NCI-H187 treated with DMSO at 0.1 percent for 48 hours (cell line): Measurements from ENCODE around the gene PLEKHG4B.

Experiments
- DNase-seq: peaks from one replicate; lab custom pipeline; 2025; lab: John Stamatoyannopoulos, UW

PLEKHG4B gene

DNA sequence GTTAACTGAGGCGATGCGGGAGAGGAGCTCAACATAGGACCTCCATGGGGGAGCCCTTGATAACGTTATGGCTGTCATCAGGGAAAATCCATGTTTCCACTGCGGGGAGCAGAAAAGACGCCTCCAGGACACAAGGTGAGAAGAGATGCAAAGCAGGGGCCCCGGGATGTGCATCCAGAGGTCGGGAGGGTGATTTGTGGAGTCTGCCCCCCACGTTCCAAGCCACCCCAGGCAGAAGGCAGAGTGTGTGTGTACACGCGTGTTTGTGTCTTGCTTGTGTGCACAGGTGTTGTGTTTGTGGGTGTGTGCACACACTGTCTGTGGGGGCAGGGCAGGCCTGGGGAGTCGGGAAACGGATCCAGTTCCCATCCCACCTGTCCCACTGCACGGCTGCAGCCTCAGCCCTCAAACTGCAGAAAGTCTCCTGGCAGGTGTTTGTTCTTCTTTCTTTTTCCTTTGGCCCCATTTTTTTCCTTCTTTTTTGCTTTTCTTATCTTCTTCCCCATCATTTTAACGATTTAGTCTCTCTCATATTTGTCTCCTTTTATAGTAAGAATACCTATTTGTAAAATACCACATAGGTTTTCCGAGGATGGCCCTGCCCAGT lies 17.4 kb upstream of the PLEKHG4B start:
- DNase-seq, result no peak

DNA sequence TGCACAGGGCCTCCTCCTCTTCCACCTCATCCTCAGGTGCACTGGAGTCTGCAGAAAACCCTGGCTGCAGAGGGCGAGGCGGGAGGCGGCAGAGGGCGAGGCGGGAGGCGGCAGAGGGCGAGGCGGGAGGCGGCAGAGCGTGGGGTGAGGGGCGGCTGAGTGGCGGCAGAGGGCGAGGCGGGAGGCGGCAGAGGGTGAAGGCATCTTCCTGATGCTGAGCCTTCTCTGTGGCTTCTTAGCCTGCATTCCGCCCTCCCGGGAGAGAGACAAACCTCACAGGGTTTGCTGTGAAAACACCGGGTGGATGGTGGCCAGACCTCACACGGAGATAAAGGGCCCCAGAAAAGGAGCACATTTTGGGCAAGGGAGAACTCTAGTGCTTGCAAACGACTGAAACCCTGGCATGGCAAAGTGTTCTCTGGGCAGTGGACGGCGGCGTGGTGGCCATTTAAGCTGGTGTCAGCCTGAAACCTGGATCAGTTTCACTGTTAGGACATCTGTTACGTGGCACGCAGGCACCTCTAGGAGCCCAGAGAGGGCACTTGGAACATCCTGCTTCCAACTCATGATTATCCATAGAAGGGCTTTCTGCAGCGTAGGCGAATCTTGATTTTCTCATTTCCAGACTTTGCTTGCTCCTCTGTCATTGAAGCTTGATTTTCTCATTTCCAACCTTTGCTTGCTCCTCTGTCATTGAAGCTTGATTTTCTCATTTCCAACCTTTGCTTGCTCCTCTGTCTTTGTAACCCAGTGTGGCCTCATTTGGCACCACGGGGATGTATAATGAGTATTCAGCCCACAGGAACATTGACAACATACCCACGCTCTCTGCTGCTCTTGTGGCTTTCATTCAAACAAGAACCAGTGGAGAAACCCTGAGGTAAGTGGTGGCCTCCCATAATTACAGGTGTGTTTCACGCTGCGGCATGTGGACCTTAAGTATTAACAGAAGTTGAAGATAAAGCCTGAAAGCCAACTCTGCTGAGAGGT lies 16.3 kb upstream of the PLEKHG4B start:
- DNase-seq, result no peak

DNA sequence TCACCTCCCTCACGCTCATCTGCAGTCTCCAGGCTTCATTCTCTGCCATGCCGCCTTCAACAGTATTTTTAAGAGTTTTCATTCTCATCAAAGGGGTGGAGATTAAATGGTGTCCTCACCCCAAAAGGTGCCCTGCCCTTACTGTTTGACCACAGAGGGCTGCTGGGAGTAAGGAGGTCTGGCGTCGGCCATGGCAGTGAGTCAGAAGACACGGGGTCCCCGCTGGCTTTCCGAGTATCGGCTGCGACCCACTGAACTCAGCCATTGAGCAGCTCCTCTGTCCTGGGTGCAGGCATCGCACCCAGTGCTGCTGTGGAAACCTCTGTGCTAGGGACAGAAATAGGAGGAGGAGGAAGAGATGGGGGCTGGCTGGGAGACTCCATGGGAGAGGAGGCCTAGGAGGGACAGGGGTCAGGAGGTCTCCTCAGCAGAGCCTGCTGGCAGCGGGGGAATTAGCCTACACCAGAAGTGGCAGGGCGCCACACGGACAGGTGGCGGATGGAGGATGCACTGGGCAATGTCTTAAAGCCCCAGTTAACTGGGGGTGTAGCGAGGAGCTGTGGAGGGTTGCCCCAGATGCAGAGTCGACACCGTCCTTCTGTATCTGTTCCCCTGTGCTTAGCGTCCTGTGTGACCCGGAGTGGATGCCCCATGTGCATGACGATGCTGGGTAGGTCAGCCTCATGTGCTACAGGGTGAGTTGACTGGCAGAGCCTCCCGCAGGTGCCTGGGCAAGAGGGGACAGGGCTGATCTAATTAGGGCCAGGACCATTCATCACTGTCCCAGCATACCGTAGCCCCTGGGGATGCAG lies 15.4 kb upstream of the PLEKHG4B start:
- no peak for DNase-seq

DNA sequence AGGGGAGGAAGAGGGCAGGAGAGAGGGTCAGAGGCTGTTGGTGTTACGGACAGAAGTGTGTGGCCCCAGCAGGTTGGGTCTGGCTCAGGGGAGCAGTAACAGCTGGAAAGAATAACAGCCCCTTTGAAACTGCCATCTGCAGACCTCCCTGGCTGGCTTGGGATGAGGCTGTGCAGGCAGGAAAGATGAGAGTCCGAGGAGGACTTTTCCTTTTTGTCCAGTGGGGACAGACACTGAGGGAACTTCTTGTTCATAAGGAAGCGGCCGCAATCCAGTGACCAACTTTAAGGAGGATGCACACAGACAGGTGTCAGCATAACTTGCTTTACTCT lies 14.8 kb upstream of the PLEKHG4B start:
- no peak for DNase-seq

DNA sequence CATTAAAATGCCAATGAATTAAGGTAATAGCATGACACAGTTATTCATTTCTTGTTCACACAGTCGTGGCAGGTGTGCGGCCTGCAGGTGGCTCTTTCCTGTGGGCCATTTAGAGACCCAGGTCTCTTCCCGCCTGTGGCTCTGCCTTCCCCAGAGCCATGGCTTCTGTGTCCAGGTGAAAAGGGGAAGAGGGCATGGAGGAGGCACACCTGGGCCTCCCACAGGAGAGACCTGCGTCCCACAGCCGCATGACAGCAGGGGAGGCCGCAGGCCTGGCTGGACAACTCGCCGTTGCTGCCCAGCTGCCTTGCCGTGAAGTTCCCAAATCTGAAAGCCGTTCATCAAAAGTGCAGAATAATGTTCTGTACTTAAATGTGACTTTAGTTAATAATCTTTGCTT lies 14.4 kb upstream of the PLEKHG4B start:
- no peak for DNase-seq

DNA sequence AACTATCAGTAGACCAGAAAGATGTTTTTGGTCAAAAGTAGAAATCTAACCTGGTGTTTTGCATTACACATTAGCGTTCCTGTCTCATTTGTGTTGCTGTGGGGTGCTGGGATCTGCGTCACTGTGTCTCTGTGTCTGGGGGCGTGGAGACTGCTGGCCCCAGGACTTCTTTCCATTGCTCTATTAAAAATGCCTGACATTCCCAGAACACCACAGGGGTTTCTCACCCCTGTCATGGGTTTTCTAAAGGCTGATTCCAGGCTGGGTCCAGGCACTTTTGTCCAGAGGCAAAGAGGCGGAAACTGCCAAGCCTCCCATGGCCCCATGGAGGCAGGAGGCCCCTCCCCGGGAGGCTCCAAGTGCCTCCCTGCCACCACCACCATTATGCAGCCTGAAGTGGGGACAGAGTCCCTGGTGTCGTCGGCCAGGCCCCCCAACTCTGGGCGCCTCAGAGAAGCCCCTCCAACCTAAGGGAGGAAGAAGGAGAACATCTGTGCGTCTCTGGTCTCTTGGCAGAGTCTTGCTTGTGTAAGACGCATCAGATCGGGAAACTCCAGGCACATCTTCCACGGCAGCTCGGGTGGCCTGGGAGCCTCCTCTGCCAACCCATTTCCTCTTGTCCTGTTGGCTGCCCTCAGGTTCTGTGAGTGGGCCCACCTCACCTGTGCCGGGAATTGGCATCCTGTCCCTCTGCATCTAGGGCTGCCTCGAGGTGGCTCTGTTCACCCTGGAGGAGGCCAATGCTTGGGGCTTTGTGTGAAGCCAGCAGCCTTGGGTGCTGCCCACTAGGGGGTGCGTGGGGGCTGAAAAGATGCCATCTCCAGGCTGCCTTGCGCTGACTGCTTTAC lies 13.8 kb upstream of the PLEKHG4B start:
- no peak for DNase-seq

DNA sequence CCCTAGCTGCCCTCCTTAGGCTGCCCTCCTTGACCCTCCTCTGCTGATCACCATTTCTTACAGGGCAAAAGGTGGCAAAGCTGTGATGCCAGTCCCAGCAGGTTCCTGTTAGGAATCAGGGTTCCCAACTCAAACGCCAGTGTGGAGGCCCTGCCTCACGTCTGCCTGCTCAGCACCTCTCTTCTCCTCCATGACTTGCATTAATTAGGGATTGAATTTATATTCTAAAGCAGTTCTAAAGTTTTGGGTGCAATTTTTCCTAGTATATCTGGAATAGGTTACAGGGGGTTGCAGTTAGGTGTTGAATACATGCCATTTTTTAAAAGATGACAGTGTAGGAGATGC lies 13.2 kb upstream of the PLEKHG4B start:
- no peak for DNase-seq

DNA sequence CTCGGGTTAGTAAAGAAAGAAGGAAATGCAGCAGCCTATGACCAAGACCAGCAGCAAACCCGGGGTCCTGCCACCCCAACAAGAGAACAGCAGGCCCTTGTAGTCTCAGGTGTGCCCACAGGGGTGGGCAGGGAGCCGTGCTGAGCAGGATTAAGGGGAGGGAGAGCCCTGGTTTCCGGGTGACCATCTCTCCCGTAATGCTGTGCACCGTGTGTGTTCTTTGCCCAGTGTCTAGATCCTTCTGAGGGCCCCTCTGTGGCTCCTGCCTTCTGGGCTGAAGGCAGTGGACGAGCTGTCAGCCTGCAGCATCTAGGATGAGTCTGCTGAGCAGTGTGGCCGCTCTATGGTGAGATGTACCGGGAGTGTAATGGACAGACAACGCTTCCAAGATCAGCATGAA lies 12.7 kb upstream of the PLEKHG4B start:
- no peak for DNase-seq

DNA sequence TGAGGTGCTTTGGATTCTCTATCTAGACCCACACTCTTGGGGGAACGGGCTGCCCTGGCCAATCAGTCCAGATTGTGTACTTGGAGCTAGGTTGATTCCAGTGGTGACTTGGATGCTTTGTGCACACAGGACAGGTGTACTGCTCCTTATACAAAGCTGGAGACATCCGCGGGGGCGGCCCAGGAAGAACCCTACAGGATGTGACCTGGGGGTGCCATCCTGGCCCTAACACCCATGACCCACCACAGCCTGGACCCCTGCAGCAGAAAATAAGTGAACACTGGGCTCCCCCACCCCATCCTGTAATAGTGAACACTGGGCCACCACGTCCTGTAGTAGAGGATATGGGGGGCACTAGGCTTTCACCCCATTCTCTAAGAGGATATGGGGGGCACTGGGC lies 12.1 kb upstream of the PLEKHG4B start:
- no peak for DNase-seq

DNA sequence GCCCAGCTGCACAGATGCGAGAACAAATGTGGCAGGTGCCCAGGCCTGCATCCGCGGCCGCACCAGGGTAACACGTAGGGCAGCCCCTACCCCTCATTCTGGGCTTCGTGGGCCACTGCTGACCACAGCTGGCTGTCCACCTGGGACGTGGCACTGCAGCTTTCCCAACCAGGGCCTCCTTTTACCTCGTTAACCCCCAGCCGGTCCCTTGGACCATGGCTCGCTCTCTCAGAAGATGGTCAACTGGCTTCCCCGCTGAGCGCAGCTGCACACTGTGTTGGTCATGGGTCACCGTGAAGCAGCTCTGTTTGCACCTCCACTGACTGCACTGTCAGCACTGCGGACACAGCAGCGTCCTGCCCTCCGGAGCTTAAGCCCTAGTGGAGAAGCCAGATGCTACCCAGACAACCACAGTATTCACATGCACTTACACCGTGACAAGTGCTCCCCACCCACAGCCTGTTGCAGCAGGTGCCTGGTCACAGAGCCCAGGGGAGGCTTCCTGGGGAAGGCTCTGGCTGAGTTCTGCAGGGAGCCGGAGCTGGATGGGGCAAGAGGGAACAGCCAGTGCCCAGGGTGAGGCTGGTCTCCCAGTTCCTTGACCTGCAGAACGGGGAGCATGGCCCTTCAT lies 10.5 kb upstream of the PLEKHG4B start:
- DNase-seq, result no peak

DNA sequence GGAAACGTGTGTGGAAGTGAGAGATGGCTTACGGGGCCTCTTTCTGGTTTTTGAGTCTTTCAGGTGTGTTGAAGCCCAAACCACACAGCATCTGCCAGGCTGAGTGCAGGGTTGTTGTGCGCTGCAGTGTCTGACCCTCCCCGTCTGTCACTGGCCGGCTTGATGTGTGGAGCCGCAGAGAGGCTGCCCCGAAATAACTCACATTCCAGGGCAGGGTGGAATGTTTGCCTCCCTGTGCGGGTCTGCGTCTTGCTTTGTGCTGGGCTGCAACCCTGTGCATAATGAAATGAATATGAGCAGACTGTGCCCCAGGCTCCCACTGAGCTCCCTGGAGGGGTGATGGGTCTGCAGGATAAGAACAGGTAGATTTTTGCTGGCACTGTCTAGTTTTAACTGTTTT lies 9.9 kb upstream of the PLEKHG4B start:
- no peak for DNase-seq

DNA sequence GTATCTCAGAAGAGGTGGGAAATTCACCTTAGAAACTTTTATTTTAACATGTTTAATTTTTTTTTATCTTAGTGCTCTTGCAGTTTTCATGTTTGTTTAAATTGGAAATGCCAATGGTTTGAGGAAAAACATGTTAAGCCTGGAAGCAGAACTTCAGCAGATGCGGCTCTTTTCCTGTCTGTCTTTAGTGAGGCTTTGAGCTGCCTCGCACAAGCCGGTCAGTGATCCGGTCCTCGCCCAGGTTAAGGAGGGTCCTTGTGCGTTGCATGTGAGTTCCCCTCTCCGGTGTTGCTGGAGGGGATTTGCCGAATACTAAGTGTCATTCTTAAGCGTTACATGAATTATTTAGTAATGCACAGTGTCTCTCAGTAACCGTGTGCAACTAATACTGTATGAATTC lies 9.4 kb upstream of the PLEKHG4B start:
- no peak for DNase-seq

DNA sequence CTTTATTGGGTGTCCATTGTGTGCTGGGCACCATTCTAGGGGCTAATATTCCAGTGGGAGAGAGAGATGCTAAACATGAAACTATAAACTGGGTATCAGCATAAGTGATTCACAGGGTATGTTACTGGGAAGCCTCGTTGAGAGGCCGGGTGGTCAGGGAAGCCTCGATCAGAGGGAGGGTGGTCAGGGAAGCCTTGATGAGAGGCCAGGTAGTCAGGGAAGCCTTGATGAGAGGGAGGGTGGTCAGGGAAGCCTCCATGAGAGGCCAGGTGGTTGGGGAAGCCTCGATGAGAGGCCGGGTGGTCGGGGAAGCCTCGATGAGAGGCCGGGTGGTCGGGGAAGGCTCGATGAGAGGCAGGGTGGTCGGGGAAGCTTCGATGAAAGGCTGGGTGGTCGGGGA lies 8.9 kb upstream of the PLEKHG4B start:
- DNase-seq, result no peak

DNA sequence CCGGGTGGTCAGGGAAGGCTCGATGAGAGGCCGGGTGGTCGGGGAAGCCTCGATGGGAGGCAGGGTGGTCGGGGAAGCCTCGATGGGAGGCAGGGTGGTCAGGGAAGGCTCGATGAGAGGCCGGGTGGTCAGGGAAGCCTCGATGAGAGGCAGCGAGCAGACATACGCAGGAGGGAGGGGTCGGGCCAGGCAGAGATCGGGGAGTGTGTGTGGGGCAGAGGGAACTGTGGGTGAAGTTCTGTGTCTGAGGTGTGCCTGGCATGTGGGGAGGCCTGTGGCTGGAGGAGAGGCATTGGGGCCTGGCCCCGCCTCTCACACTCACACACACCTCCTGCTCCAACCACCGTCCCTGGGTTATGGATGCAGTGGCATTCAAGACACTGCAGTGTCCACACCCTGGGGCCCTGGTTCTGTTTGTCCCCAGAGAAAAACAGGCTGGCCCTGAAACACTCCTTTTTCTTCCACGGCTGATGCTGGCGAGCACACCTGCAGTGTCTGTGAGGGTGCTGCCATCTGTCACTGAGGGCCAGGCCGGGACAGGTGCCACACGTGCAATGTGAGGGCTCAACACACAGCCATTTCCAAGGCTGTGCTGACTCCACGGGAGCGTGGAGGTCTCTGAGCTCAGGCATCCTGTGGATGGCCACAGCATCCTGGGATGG lies 6.5 kb upstream of the PLEKHG4B start:
- DNase-seq, result no peak

DNA sequence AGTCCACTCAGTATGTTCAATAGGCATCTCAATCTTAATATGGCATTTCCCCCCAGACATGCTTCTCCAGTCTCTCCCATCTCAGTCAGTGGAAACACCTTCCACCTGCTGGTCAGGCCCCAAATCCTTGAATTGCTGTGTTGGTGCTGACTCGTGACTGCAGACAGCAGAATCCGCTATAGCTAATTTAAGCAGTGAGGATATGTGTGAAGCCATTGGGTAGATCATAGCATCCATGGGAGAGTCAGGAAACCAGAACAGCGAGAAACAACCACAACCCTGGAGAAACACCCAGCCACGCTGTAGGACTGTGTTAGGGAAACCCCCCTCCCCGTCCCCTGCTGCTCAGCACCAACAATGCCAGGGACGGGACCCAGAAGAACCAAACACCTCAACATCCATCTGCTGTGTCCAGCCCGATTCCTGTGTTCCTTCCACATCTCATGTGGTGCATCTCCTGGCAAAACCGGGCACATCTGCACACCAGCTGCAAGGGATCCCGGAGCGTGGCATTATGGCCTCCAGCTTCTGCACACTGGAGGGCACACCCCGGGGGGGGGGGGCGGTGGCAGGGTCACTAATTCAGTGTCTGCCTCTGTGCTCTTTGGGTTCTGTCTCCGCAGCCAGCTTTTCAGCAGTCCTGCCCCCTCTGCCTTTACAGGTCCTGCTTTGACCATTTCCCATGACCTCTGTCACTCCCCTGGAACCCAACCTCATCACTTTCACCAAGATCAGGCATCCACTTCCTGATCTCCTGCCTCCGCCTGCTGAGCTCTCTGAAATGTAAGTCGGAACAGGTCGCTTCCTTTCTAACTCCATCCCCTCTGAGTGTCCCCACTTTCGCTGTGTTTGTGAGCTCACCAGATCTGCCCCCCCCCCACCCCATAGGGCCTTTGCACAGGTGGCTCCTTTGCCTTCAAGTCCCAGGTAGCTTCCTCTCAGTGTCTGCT lies 2.4 kb upstream of the PLEKHG4B start:
- no peak for DNase-seq

DNA sequence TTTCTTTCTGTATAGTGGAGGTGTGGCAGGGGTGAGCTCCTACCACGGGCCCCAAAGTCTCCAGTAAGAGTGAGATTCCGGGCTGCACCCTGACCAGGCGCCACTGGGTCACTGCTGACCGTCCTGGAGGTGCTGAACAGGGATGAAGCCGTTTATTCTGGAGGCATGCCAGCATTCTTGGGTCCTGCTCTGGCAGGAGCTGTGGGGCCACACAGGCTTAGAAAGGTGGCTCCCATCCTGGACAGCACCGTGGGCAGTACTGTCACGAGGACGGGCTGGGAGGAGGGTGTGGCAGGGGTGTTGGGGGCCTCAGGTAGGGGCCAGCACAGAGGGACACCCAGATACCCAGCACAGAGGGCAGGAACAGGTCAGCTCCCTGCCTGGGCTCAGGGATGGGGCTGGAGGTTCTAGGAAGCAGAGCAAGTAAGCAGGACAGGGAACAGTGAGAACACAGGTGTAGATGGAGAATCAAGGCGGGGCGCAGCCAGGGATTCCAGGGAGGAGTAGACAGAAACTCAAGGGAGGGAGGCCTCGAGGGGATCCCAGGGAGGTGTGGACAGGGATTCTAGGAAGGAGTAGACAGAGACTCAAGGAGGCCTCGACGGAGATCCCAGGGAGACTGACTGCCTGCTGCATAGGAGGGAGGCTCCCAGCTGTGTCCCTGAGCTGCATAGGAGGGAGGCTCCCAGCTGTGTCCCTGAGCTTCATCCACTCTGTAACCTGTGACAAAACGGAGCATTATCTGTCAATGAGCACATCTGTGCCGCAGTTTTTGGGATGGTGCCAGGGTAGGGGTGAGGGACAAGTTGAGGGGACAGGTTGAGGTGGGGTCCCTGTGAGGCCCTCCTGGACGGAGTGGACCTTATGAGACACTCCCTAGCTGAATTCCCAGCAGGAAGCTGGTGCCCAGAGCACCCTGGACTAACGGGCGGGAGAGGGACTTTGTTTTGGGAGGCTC lies 1.1 kb upstream of the PLEKHG4B start:
- DNase-seq, result peak; percentile 38

DNA sequence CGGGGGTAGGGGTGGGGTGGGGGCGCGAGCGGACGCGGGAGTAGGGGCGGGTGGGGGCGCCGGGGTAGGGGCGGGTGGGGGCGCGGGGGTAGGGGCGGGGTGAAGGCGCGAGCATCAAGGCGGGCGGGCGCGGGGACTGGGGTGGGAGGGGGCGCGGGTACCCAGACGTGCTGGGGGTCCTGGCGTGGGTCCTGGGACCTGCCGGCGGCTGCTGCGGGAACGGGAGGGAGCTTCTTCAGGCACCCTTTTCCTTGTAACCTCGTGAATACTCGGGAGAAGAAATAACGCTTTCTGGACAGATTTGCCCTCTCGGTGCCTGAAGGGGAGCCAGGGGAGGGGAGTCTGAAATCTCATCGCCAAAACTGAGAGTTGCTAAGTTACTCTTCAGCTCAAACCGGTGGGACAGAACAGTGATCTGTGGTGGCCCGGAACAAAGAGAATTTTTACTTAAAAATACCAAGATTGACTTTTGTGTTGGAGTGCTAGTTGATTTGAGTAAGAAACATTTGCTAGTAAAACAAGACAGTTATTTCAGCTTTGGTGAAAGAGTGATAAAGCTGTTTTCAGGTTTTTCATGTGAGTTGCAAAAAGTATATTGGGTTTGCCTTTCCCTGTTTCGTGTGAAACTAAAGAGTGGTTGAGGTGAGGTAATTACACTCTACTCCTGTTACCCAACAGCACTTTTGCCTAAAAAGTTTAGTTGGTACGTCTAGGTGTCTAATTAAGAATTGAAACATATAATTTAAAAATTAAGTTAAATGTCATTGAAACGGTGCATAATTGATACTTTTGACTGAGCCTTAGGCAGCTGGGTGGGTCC lies 643 bp downstream of the PLEKHG4B start:
- no peak for DNase-seq
